EH (cell line): ENCODE results near the gene TTC13.

Experiments
- DNase-seq: peaks from one replicate; pipeline ENCODE4 v3.0.0-alpha.2; 2015; ENCODE audit warnings: low read depth

The TTC13 gene

DNA sequence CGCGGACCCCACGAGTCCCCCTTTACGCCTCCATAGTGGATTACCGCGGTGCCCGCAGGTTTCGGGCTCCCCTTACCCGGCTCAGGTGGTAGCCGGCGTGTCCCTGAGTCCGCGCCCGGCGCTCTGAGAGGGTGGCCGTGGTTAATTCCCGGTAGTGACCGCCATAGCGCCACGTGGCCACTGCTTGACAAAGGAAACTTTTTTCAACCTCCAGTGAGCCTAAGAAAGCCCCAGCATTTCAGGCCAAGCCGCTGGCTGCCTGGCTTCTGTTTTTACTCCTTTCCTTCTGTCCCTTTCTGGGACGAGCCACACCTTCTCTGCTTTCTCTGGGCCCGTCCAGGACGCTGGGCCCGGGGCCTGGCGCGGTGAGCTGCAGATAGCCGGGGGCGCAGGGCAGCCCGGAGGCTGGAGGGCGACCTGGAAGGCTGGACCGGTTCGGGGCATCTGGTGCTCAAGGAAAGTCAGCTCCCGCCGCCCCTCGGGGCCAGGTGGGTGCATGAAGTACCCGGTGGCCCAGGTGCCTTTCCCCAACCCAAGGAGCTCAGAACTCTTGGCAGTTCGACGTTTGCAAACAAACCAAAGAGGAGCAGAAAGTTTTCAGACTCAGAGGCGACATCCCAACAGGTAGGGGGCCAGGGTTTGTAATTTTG lies 109.8 kb downstream of the TTC13 start:
- peak; percentile 73 for DNase-seq

- peak; percentile 70 for DNase-seq
Measured at GRCh38 chr1:230867903-230868735, 110.5 kb downstream of the TTC13 start, which contains the start of gene C1orf198. TSS of gene C1orf198 (minus strand) at chr1:230868521. CDS start at chr1:230868512, 9 bp downstream.

DNA sequence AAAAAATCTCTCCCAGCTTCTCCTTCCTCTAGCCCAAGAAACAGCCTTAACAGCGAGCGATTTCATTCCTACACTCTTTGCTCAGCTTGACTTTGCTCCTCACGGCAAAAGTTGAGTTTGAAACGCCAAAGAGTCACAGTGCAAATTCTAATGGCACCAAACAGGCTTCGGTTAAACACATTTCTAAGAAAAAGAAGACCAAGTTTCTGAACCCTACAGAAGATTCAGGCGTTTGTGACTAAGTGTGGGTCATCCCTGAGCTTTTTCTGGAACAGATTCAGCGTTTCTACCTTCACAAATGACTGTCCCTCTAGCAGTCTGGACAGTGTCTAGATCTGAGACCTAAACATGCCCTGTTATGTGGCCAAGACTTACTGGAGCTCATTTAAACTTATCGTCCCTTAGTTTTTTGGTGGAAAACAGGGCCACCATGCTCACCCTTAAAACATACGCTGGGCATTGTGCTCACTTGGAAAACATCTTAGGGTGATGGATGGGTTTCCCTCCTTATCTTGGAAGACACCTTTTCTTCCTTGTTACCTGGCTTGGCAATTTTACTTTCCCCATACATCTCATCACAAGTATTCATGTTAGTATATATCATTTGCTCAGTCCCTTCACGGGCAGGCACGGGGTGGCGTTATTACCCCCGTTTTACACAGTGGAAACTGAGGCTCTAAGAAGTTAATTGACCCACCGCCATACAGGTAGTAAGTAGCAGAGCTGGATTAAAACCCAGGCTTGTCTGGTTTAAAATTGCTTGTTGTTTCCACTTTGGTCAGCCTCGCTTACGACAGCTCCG lies 111.4 kb downstream of the TTC13 start:
- DNase-seq = peak; percentile 45

DNA sequence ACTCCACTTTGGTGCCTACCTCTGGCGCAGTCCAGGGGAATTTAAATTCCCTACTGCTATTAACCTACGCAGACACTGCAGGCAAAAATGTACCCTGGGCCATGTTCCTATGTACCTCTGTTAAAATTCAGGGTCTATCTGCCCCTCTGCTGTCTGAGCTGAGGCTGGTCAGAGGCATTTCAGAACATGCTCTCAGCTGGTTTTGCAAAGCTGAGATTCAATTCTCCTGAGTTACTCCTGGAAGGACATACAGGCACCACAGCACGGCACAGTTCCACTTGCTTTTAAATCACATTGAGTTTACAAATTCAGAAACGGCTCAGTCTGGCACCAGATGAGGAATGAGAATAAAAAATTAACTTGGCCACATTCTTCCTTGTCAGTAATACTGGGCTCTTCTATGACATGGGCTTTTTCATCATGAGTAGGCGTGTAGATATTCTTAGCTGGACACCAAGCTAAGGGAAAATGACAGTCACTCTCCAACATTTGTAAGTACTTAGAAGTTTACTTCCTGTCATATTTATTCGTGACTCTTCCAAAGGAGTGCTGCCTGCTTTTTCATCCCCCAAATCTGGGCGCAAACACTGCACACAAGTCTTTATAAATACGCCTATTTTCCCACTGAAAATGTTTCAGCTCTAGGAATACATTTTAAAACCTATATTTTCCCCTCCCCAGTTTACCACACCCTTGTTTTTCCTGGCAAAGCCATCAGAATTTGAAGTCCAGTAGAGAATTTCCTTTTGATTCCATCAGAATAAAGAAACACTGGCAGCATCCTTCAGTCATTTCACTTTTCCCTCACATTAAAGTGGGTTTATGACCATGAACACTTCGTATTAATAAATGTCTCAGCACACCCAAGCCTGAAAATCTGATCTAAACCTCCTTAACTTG lies 112.2 kb downstream of the TTC13 start:
- peak; percentile 82 for DNase-seq

DNA sequence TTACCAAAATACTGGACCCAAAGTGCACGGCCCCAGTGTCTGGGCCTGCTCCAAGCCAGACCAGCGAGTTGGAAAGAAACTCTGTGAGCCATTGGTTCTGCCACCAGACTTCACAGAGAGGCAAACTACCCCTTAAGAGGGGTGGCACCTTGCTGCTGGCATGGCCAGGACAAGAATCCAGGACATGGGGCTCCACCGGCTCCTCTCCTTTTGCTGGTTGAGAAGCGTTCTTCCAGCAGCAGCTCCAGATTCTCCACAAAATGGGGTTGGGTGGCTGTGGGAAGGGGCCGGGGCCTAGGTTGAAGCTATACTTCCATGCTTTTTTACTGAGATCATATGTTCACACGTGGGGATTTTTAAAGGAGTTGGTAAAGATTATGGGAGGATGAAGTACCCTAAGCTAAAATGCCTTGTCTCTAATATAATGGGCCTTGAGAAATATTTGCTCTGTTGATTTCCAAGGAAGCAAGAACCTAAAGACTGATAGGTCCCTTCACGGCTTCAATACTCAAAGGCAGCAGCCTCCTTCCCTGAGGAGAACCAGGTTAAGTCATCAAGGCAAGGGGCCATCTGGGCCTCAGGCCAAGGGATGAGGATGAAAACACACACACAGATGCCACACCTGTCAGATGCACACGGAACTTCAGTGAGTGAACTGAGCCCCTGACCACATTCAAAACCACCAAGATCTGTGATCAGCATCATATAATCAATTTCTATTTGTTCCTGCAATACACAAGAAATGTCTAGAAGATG lies 113.4 kb downstream of the TTC13 start:
- no peak for DNase-seq

DNA sequence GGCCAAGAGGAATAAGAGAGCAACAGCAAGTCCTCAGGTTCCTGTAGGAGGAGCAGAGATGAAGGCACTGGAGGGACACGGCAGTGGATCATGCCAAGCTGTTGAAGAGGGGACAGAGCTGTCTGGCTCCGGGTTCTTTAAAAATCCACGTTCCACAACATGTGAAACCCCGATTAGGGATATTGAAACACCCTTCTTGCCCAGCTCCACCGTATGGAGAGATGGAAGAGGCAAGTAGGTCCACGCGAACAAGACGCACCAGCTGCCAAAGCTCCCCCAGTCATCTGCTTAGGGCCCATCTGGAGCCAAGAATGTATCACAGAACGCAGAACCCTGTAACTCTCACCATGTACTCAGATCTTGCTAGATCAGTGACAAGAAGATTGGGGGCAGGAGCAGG lies 114.2 kb downstream of the TTC13 start:
- DNase-seq = no peak

- DNase-seq = no peak
Measured at GRCh38 chr1:230863449-230863848, 115.2 kb downstream of the TTC13 start.

- DNase-seq = no peak
Measured at GRCh38 chr1:230861970-230862595, 116.6 kb downstream of the TTC13 start.

DNA sequence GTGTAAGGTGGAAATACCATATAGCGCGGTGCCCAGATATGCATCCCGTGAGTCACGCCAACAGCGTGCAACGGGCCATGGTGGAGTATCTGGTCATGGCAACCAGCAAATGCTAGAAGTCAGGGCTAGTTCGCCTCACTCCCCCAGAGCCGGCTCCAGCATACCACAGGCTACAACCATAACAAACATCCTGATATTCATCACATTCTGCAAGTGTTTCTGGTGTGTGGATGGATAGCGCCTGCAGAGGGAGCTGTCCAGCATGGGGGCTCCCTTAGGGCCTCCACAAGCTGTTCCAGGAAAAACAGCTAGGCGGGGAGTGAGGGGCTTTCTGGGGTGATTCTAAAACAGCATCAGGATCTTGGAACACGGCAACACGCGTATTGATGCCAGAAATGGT lies 117.2 kb downstream of the TTC13 start:
- no peak for DNase-seq

DNA sequence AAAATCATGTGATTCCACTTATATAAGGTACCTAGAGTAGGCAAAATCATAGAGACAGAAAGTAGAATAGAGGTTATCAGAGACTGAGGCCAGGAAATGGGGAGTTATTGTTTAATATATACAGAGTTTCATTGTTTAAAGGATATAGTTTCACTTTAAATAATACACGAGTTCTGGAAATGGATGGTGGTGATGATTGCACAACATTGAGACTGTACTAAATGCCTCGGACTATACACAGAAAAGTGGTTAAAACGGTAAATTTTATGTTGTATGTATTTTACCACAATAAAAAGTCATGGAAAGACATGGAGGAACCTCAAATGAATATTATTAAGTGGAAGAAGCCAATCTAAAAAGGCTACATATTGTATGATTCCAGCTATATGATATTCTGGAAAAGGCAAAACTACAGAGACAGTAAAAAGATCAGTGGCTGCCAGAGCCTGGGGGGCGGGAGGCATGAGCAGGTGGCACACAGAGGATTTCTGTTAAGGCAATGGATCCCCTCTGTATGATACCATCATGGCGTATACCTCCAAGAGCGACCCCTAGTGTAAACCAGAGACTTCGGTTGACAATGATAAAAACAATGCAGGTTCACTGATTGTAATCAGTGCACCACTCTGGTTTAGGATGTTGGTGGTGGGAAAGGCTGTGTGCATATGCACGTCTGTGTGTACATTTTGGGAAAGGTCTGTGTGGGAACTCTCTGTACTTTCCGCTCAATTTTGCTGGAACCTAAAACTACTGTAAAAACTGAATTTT lies 117.9 kb downstream of the TTC13 start:
- no peak for DNase-seq

GRCh38 chr1:230858918-230859729 lies 119.5 kb downstream of the TTC13 start:
- peak; percentile 96 for DNase-seq

GRCh38 chr1:230858236-230858820 lies 120.3 kb downstream of the TTC13 start:
- no peak for DNase-seq

DNA sequence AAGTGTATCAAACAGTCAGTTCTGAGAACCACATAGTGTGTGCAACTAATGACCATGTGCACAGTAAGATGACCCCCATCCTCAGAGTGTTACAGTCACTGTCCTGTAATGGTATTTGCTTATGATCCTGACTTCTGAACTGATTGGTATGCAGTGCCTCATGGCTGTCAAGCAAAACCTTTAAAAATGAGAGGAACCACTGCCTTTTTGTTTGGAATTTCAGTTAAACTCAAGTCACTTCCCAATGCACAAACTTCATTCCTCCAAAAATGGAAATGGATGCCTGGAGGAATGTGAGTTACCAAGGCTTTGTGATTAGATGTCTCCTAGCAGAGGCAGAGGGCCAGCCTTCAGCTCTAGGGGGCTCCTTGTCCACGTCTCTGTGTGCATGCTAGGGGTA lies 120.8 kb downstream of the TTC13 start:
- peak; percentile 95 for DNase-seq

GRCh38 chr1:230857077-230857476 lies 121.6 kb downstream of the TTC13 start:
- DNase-seq = peak; percentile 69
